Liver (tissue), 9 donors: ENCODE data around the gene ATXN10. TPM values are rescaled to one million over a fixed set of nuclear protein-coding genes. Genes with fewer than 3 reads are reported as not detected.

Source experiments
- DNase-seq: peaks from one replicate; pipeline ENCODE4 v3.0.0-alpha.2; 2017; ENCODE audit warnings: low spot score
- H3K27ac ChIP-seq, 2 donors: one replicate each; pipeline ENCODE4 v1.7.0; 2013; ENCODE audit warnings: inconsistent platforms in 2 of 2, low read length in 2 of 2, control low read depth in 1 of 2, low read depth in 1 of 2, mild to moderate bottlenecking in 1 of 2
- H3K27me3 ChIP-seq, 4 donors: one replicate each; pipeline versions ENCODE4 v1.6.1 to v1.7.0; 2013; ENCODE audit warnings: low read length in 3 of 4, inconsistent platforms in 1 of 4, mild to moderate bottlenecking in 1 of 4, moderate library complexity in 1 of 4; ENCODE audit not compliant: control insufficient read depth in 4 of 4, insufficient read depth in 4 of 4
- H3K36me3 ChIP-seq, 4 donors: one replicate each; pipeline versions ENCODE4 v1.6.1 to v1.7.0; 2013; ENCODE audit warnings: low read length in 3 of 4, mild to moderate bottlenecking in 3 of 4, low read depth in 1 of 4, moderate library complexity in 1 of 4; ENCODE audit not compliant: control insufficient read depth in 4 of 4, insufficient read depth in 3 of 4
- H3K4me1 ChIP-seq, 4 donors: one replicate each; pipeline versions ENCODE4 v1.6.1 to v1.7.0; 2013; ENCODE audit warnings: low read length in 3 of 4, mild to moderate bottlenecking in 3 of 4, moderate library complexity in 1 of 4; ENCODE audit not compliant: control insufficient read depth in 4 of 4, insufficient read depth in 4 of 4
- H3K4me3 ChIP-seq, 3 donors: one replicate each; pipeline versions ENCODE4 v1.6.1 to v1.7.0; 2013; ENCODE audit warnings: low read length in 3 of 3, control low read depth in 1 of 3, low read depth in 1 of 3, mild to moderate bottlenecking in 1 of 3
- H3K9ac ChIP-seq, 2 donors: one replicate each; pipeline ENCODE4 v1.7.0; 2013; ENCODE audit warnings: low read length in 2 of 2, mild to moderate bottlenecking in 2 of 2, moderate library complexity in 2 of 2, control low read depth in 1 of 2, low read depth in 1 of 2
- H3K9me3 ChIP-seq, 4 donors: one replicate each; pipeline versions ENCODE4 v1.6.1 to v1.7.0; 2013; ENCODE audit warnings: low read length in 3 of 4; ENCODE audit not compliant: control insufficient read depth in 4 of 4
- FOXA1 ChIP-seq: IDR thresholded peaks from 2 replicates; pipeline ENCODE4 v1.6.1; 2016; ENCODE audit warnings: antibody characterized with exemption
- GABPA ChIP-seq, 2 donors: IDR thresholded peaks in 1 of 2; conservative IDR thresholded peaks in 1 of 2; 2 replicates each; pipeline ENCODE4 v1.6.1; 2016; ENCODE audit warnings: antibody characterized with exemption in 2 of 2, mild to moderate bottlenecking in 1 of 2, moderate library complexity in 1 of 2
- HNF4A ChIP-seq, 2 donors: conservative IDR thresholded peaks; 2 replicates each; pipeline ENCODE4 v1.6.1; 2016; ENCODE audit warnings: antibody characterized with exemption in 2 of 2, mild to moderate bottlenecking in 2 of 2
- JUND ChIP-seq, 2 donors: IDR thresholded peaks; 2 replicates each; pipeline ENCODE4 v1.6.1; 2016; ENCODE audit warnings: antibody characterized with exemption in 2 of 2
- NR2F2 ChIP-seq: IDR thresholded peaks from 2 replicates; pipeline ENCODE4 v1.6.1; 2016; ENCODE audit warnings: antibody characterized with exemption
- RAD21 ChIP-seq, 2 donors: IDR thresholded peaks; 2 replicates each; pipeline ENCODE4 v1.6.1; 2016; ENCODE audit warnings: antibody characterized with exemption in 2 of 2, mild to moderate bottlenecking in 2 of 2
- RXRA ChIP-seq, 2 donors: IDR thresholded peaks; 2 replicates each; pipeline ENCODE4 v1.6.1; 2017 to 2018; ENCODE audit warnings: antibody characterized with exemption in 2 of 2, mild to moderate bottlenecking in 1 of 2
- SP1 ChIP-seq: IDR thresholded peaks from 2 replicates; pipeline ENCODE4 v1.6.1; 2018; ENCODE audit warnings: antibody characterized with exemption, mild to moderate bottlenecking
- TAF1 ChIP-seq: conservative IDR thresholded peaks from 2 replicates; pipeline ENCODE4 v1.6.1; 2016; ENCODE audit warnings: antibody characterized with exemption, mild to moderate bottlenecking
- ZBTB33 ChIP-seq: IDR thresholded peaks from 2 replicates; pipeline ENCODE4 v1.6.1; 2016; ENCODE audit warnings: antibody characterized with exemption
- WGBS: extraction: QIAGEN DNeasy Blood & Tissue Kit; methylation state at CpG from one replicate; pipeline ENCODE4 v1.1.7; 2013; 5-methylcytosine and 5-hydroxymethylcytosine counted together
- polyA plus RNA-seq, 2 donors: library from polyadenylated mRNA; stranded (reverse) in 1 of 2; unstranded in 1 of 2; fragments of 200-250 nt in 1 of 2; fragments of >200 nt in 1 of 2; fragmentation: Nextera tagmentation in 1 of 2; extraction: Ambion mirVana in 1 of 2; gene quantifications; one replicate each; pipeline versions ENCODE4 v1.2.1 to v1.2.3, GENCODE V29; 2013 to 2015
- total RNA-seq, 2 donors: library from RNA; depleted of rRNA; stranded (reverse); fragments of >200 nt; gene quantifications; one replicate each; pipeline ENCODE4 v1.2.3, GENCODE V29; 2014
- TF ChIP-seq, protein P1 (sequence below): fragments of 150-350 bp; IDR thresholded peaks from 2 replicates; pipeline ENCODE4 v1.5.1; 2017; ENCODE audit warnings: improper control_type of control experiment, low read depth, low read length; ENCODE audit not compliant: missing input control
- TF ChIP-seq, protein P2 (sequence below): IDR thresholded peaks from 2 replicates; pipeline ENCODE4 v1.6.1; 2016; ENCODE audit warnings: antibody characterized with exemption, mild to moderate bottlenecking
- donor health status: healthy.
- donor health status: healthy.
- donor health status: healthy.
- donor health status: healthy.
- donor health status: healthy.

The ATXN10 gene
- total and polyA plus RNA-seq, 4 donors, result 34.9 to 100 (median 69.7) TPM

GRCh38 chr22:45814198-45814597 is 142.6 kb downstream of the ATXN10 start:
- peaks cover 2 to 16% (median 12%) of the 10 kb centered on the region in 4 donors for H3K36me3 ChIP-seq

GRCh38 chr22:45816776-45817175 is 145.1 kb downstream of the ATXN10 start:
- TF ChIP-seq NR2F2, result no peak
- TF ChIP-seq, protein P1, sequence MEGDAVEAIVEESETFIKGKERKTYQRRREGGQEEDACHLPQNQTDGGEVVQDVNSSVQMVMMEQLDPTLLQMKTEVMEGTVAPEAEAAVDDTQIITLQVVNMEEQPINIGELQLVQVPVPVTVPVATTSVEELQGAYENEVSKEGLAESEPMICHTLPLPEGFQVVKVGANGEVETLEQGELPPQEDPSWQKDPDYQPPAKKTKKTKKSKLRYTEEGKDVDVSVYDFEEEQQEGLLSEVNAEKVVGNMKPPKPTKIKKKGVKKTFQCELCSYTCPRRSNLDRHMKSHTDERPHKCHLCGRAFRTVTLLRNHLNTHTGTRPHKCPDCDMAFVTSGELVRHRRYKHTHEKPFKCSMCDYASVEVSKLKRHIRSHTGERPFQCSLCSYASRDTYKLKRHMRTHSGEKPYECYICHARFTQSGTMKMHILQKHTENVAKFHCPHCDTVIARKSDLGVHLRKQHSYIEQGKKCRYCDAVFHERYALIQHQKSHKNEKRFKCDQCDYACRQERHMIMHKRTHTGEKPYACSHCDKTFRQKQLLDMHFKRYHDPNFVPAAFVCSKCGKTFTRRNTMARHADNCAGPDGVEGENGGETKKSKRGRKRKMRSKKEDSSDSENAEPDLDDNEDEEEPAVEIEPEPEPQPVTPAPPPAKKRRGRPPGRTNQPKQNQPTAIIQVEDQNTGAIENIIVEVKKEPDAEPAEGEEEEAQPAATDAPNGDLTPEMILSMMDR, result no peak
- WGBS, result 93% methylated on average over 8 of the region's 8 CpGs
- no peak for DNase-seq
- Histone ChIP-seq H3K9ac (no peak overlapping the region), H3K27ac (peak overlapping the region in 1 of 2 donors; percentile 7), H3K4me1 (peaks cover 4 to 20% (median 13%) of the 10 kb centered on the region in 4 donors), H3K36me3 (peaks cover 0 to 13% (median 7%) of the 10 kb centered on the region in 4 donors), H3K9me3 (no peaks in the 10 kb centered on the region), H3K4me3 (no peak overlapping the region), H3K27me3 (no peaks in the 10 kb centered on the region)

More at GRCh38 chr22:45814198-45814597, 142.6 kb downstream of the ATXN10 start:
- Histone ChIP-seq H3K27me3 (no peaks in the 10 kb centered on the region), H3K9ac (no peak overlapping the region), H3K4me1 (peaks cover 4 to 17% (median 12%) of the 10 kb centered on the region in 4 donors), H3K27ac (no peak overlapping the region), H3K4me3 (no peak overlapping the region), H3K9me3 (no peaks in the 10 kb centered on the region)
- WGBS, result 99% methylated on average over 2 of the region's 2 CpGs
- DNase-seq, result no peak
- TF ChIP-seq ZBTB33 (no peak), SP1 (no peak), RAD21 (IDR thresholded peaks at IDR 0.05) (no peak), HNF4A (conservative IDR thresholded peaks at IDR 0.05) (no peak), RXRA (IDR thresholded peaks at IDR 0.05) (no peak), FOXA1 (no peak), JUND (IDR thresholded peaks at IDR 0.05) (no peak), NR2F2 (no peak), GABPA (IDR thresholded peaks at IDR 0.05 in 1 of 2, conservative IDR thresholded peaks at IDR 0.05 in 1 of 2) (no peak), TAF1 (no peak)
- TF ChIP-seq, protein P2, sequence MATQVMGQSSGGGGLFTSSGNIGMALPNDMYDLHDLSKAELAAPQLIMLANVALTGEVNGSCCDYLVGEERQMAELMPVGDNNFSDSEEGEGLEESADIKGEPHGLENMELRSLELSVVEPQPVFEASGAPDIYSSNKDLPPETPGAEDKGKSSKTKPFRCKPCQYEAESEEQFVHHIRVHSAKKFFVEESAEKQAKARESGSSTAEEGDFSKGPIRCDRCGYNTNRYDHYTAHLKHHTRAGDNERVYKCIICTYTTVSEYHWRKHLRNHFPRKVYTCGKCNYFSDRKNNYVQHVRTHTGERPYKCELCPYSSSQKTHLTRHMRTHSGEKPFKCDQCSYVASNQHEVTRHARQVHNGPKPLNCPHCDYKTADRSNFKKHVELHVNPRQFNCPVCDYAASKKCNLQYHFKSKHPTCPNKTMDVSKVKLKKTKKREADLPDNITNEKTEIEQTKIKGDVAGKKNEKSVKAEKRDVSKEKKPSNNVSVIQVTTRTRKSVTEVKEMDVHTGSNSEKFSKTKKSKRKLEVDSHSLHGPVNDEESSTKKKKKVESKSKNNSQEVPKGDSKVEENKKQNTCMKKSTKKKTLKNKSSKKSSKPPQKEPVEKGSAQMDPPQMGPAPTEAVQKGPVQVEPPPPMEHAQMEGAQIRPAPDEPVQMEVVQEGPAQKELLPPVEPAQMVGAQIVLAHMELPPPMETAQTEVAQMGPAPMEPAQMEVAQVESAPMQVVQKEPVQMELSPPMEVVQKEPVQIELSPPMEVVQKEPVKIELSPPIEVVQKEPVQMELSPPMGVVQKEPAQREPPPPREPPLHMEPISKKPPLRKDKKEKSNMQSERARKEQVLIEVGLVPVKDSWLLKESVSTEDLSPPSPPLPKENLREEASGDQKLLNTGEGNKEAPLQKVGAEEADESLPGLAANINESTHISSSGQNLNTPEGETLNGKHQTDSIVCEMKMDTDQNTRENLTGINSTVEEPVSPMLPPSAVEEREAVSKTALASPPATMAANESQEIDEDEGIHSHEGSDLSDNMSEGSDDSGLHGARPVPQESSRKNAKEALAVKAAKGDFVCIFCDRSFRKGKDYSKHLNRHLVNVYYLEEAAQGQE, result no peak
